NCI-H510A treated with DMSO at 0.1 percent for 48 hours (cell line): ENCODE measurements around the gene GLCCI1.
A peak's percentile ranks its signal among the peaks of the same experiment; 100 is the strongest.
"Not testable (repeated sequence)": the region's sequence is repeated elsewhere in the genome, so short reads cannot be mapped to it uniquely, and the experiment has no call there.

Source experiments
- DNase-seq: peaks from one replicate; lab custom pipeline; 2025; lab: John Stamatoyannopoulos, UW

Gene GLCCI1

GRCh38 chr7:8094164-8095140 lies 125.9 kb downstream of the GLCCI1 start:
- no peak for DNase-seq

GRCh38 chr7:8101292-8101691 lies 132.7 kb downstream of the GLCCI1 start:
- DNase-seq: not testable (repeated sequence)

- DNase-seq: no peak
Observed at GRCh38 chr7:8103282-8103681, 134.7 kb downstream of the GLCCI1 start.

GRCh38 chr7:8105449-8106095 lies 137.0 kb downstream of the GLCCI1 start:
- DNase-seq: no peak

- DNase-seq: no peak
Observed at GRCh38 chr7:8109196-8110022, 140.8 kb downstream of the GLCCI1 start.

- no peak for DNase-seq
Observed at GRCh38 chr7:8111282-8111960, 142.8 kb downstream of the GLCCI1 start.

- DNase-seq: no peak
Observed at GRCh38 chr7:8112685-8113084, 144.1 kb downstream of the GLCCI1 start.

- no peak for DNase-seq
Observed at GRCh38 chr7:8113184-8113583, 144.6 kb downstream of the GLCCI1 start.

GRCh38 chr7:8114175-8114574 lies 145.6 kb downstream of the GLCCI1 start:
- no peak for DNase-seq

GRCh38 chr7:8115547-8116402 lies 147.2 kb downstream of the GLCCI1 start:
- peak; percentile 9 for DNase-seq

- no peak for DNase-seq
Observed at GRCh38 chr7:8117195-8117594, 148.6 kb downstream of the GLCCI1 start.

- no peak for DNase-seq
Observed at GRCh38 chr7:8119262-8119661, 150.7 kb downstream of the GLCCI1 start.

- DNase-seq: no peak
Observed at GRCh38 chr7:8120390-8121058, 151.9 kb downstream of the GLCCI1 start.

- no peak for DNase-seq
Observed at GRCh38 chr7:8121243-8121642, 152.6 kb downstream of the GLCCI1 start.

GRCh38 chr7:8125680-8126444 lies 157.3 kb downstream of the GLCCI1 start:
- no peak for DNase-seq

- no peak for DNase-seq
Observed at GRCh38 chr7:8126601-8127167, 158.1 kb downstream of the GLCCI1 start.

- DNase-seq: no peak
Observed at GRCh38 chr7:8128449-8129317, 160.1 kb downstream of the GLCCI1 start.

GRCh38 chr7:8129318-8129659 lies 160.7 kb downstream of the GLCCI1 start:
- DNase-seq: no peak
